HG03108 (cell line): ENCODE data around the gene BCL2A1.
"Not testable (repeated sequence)": the region's sequence is repeated elsewhere in the genome, so short reads cannot be mapped to it uniquely, and the experiment has no call there.

Experiments used
- ATAC-seq: cut with Tn5 transposase; IDR thresholded peaks from one replicate; pipeline ENCODE4 v1.9.1; 2021; ENCODE audit warnings: moderate library complexity; ENCODE audit not compliant: unreplicated experiment

BCL2A1 gene

GRCh38 chr15:79970624-79971434 is at the start of gene BCL2A1:
TSS of gene BCL2A1 (minus strand) at chr15:79971196. CDS start at chr15:79971119, 77 bp downstream.
- ATAC-seq, result peak; percentile 47

- ATAC-seq, result no peak
Measured at GRCh38 chr15:80020731-80021130, 49.7 kb upstream of the BCL2A1 start.

GRCh38 chr15:80020149-80020548 is 49.2 kb upstream of the BCL2A1 start:
- not testable (repeated sequence) for ATAC-seq

- ATAC-seq, result no peak
Measured at GRCh38 chr15:80019168-80019745, 48.3 kb upstream of the BCL2A1 start.

- not testable (repeated sequence) for ATAC-seq
Measured at GRCh38 chr15:80017139-80017538, 46.1 kb upstream of the BCL2A1 start.

DNA sequence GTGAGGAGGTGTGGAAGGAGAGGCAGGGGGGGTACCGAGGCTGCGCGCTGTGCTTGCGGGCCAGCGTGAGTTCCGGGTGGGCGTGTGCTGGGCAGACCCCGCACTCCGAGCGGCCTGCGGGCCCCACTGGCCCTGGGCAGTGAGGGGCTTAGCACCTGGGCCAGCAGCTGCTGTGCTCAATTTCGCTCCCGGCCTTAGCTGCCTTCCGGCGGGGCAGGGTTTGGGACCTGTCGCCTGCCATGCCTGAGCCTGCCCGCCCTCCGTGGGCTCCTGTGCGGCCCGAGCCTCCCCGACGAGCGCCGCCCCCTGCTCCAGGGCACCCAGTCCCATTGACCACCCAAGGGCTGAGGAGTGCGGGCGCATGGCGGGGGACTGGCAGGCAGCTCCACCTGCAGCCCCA is 45.5 kb upstream of the BCL2A1 start:
- not testable (repeated sequence) for ATAC-seq

- ATAC-seq, result no peak
Measured at GRCh38 chr15:80015156-80015555, 44.2 kb upstream of the BCL2A1 start.

DNA sequence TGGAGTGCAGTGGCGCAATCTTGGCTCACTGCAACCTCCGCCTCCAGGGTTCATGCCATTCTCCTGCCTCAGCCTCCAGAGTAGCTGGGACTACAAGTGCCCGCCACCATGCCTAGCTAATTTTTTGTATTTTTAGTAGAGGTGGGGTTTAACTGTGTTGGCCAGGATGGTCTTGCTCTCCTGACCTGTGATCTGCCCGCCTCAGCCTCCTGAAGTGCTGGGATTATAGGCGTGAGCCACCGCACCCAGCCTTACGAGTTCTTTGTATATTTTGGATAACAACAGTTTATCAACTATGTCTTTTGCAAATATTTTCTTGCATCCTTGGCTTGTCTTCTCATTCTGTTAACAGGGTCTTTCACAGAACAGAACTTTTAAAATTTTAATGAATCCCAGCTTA is 43.2 kb upstream of the BCL2A1 start:
- ATAC-seq, result not testable (repeated sequence)

DNA sequence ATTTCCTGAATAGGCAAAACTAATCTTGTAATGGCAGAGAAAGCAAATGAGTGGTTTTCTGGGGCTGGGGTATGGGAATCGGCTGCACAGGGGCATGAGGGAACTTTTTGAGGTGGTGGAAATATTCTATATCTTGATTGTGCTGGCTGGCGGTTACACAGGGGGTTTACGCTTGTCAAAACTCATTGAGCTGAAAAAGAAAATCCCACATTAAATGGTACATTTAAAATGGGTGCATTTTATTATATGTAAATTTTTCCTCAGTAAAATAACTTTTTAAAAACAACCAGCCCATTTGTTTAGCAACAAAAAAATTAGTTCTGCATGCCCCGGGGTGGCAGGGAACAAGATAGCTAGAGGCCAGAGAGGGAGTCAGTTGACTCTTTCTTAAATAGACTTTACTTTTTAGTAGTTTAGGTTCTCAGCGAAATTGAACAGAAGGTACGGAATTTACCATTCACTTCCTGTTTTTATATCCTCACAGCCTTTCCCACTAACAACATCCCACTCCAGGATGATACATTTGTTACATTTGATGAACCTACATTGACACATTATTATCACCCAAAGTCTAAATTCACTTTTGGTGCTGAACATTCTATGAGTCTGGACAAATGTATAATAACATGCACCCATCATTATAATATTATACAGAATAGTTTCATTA is 41.2 kb upstream of the BCL2A1 start:
- ATAC-seq, result no peak

- no peak for ATAC-seq
Measured at GRCh38 chr15:80011596-80011995, 40.6 kb upstream of the BCL2A1 start.

GRCh38 chr15:80011041-80011523 is 40.1 kb upstream of the BCL2A1 start:
- ATAC-seq, result not testable (repeated sequence)

DNA sequence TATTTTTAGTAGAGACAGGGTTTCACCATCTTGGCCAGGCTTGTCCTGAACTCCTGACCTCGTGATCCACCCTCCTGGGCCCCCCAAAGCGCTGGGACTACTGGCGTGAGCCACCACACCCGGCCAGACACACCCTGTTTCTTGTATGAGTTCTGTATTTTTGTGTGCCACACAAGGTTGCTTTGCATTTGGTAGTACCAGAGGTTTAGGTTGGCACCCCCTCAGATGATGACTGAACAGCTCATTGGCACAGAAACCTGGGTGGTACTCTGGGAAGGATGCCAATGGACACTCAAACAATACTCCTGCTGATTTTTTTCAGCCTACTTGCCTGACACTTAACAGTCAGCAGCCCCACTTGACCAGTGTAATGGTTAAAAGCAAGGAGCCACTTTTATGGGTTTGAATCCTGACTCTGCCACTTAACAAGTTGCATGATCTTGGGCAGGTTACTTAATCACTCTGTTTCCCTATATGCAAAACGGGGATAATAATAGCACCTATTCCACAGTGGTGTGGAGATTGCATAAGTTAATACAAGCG is 39.2 kb upstream of the BCL2A1 start:
- ATAC-seq, result no peak

- ATAC-seq, result no peak
Measured at GRCh38 chr15:80007532-80007931, 36.5 kb upstream of the BCL2A1 start.

- no peak for ATAC-seq
Measured at GRCh38 chr15:80006946-80007345, 36.0 kb upstream of the BCL2A1 start.

- ATAC-seq, result no peak
Measured at GRCh38 chr15:80003934-80004472, 33.0 kb upstream of the BCL2A1 start.

DNA sequence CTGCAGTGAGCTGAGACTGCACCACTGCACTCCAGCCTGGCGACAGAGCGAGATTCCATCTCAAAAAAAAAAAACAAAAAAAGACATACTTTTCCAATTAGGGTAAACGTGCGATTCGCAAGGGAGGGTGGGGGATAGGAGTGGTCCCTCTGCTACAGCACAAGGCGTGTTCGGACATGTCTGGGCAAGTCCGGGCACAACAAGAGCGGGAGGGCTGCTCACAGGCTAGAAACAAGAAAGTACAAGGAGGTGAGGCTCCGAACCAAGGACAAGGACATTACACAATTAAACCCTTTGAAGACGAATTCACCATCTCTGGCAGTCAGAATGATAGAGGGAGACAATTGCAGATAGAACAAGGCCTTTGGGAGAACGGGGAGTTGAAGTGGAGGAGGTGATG is 32.2 kb upstream of the BCL2A1 start:
- no peak for ATAC-seq

GRCh38 chr15:80002267-80002666 is 31.3 kb upstream of the BCL2A1 start:
- ATAC-seq, result no peak

GRCh38 chr15:79994615-79995014 is 23.6 kb upstream of the BCL2A1 start:
- ATAC-seq, result no peak

DNA sequence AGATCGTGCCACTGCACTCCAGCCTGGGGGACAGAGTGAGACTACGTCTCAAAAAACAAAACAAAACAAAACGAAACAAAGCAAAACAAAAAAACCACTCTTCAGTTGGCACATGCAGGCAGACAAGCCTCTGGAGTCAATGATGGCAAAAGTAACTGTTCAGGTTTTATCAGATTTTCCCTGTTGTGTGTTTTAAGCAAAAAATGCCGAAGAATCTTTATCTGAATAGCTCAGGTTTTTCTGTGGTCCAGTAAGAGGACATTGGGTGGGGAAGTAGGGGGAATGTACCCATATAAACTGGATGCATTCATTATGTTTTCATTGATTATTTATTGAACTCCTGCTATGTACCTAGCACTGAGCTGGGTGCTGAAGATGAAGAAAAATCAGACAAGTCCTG is 20.8 kb upstream of the BCL2A1 start:
- no peak for ATAC-seq

GRCh38 chr15:79990997-79991334 is 20.0 kb upstream of the BCL2A1 start:
- no peak for ATAC-seq

DNA sequence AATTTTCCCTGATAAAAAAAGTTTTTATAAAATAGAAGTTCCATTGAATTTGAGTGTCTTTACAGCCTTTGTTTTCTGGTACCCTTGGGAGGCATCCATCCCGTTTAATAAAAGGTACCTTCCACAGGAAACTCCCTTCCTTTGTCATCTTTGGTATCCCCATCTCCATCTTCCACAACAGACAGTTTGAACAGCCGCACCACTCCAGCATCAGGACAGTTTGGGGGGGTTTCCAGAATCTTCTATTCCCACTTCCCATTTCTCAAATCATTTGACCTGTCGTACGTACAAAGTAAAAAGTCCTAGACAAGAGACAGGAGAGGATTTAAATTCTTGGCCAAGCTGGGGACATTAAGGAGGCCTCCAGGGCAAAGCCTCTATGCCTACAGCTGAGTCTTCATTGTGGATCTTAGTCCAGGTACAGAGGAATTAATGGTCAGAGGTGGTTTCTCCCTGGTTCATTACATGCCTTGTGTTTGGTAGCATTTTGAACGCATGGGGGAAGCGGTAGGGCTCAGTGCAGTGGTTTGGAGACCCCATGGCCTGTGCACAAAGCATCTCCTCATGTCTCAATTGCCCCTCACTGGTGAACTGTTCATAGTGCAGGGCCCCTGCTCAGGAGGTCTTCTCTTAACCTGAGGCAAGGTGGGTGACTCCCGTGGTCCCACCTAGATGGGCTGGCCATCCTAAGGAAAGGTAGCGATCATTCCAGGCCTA is 19.4 kb upstream of the BCL2A1 start:
- no peak for ATAC-seq
